SU-DHL-6 (cell line): ENCODE measurements around the gene TLDC2.

Source experiments
- EZH2phosphoT487 ChIP-seq: fragments of 200-600 bp; sonication (generic), shearing (Covaris generic); conservative IDR thresholded peaks from 2 replicates; pipeline ENCODE4 v1.6.1; 2018; ENCODE audit warnings: mild to moderate bottlenecking, antibody characterized with exemption, low read length, moderate library complexity, mixed read lengths
- TF ChIP-seq, protein P1 (sequence below): fragments of 200-600 bp; sonication (generic); IDR thresholded peaks from one replicate; pipeline ENCODE4 v1.5.1; 2017; ENCODE audit warnings: antibody characterized with exemption, mild to moderate bottlenecking, low read length, moderate library complexity; ENCODE audit not compliant: insufficient read depth, poor library complexity, severe bottlenecking

DNA sequence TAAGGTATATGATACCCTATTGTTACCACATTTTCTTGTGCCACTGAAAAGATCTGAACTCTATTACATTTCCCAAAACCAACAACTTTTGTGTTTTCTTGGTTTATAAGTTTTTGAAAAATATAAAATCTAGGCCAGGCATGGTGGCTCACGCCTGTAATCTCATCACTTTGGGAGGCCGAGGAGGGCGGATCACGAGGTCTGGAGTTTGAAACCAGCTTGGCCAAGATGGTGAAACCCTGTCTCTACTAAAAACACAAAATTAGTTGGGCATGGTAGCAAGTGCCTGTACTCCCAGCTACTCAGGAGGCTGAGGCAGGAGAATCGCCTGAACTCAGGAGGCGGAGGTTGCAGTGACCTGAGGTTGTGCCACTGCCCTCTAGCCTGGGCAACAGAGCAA lies 41.3 kb downstream of the TLDC2 start:
- TF ChIP-seq, protein P1, sequence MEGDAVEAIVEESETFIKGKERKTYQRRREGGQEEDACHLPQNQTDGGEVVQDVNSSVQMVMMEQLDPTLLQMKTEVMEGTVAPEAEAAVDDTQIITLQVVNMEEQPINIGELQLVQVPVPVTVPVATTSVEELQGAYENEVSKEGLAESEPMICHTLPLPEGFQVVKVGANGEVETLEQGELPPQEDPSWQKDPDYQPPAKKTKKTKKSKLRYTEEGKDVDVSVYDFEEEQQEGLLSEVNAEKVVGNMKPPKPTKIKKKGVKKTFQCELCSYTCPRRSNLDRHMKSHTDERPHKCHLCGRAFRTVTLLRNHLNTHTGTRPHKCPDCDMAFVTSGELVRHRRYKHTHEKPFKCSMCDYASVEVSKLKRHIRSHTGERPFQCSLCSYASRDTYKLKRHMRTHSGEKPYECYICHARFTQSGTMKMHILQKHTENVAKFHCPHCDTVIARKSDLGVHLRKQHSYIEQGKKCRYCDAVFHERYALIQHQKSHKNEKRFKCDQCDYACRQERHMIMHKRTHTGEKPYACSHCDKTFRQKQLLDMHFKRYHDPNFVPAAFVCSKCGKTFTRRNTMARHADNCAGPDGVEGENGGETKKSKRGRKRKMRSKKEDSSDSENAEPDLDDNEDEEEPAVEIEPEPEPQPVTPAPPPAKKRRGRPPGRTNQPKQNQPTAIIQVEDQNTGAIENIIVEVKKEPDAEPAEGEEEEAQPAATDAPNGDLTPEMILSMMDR: no peak
- TF ChIP-seq EZH2phosphoT487: no peak
